ENCODE data around the gene GAK. TPM values are rescaled to one million over a fixed set of nuclear protein-coding genes. Genes with fewer than 3 reads are reported as not detected.

GAK gene
- total RNA-seq, 1 donor: 44.0 TPM

DNA sequence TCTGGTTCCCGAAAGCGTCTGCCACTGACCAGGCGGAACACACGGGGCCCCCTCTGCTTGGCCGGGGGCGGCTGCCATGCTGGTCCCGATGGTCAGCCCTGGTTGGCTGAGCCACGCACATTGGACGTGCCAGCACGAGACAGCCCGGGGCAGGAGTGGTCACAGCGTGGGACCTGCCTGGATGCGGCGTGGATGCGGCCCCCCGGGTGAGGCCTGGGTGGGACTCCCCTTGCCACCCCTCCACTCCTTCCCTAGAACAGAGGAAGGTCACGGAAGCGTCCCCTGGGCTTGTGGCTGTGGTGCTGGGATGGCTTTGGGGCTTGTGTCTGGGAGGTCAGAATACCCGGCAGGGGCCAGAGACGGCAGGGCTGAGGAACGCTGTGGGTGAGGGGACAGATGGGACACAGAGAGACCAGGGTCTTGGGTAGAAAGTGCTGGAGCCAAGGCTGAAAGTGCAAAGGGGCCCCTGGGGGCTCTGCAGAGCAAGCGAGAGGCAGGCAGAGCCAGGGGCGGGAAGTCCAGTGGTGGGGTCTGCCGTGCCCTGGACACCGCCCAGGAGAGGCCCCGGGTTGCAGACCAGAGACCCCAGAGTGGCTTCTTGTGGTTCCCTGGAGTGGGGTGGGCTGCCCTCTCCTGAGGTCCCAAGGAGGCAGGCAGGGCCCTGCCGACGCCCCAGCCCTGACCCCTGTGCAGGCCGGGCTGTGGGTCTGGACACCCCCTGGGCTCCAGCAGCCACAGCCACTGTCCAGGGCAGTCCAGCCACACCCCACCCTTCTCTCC is 97.6 kb downstream of the GAK start:
- TF ChIP-seq, protein P1, sequence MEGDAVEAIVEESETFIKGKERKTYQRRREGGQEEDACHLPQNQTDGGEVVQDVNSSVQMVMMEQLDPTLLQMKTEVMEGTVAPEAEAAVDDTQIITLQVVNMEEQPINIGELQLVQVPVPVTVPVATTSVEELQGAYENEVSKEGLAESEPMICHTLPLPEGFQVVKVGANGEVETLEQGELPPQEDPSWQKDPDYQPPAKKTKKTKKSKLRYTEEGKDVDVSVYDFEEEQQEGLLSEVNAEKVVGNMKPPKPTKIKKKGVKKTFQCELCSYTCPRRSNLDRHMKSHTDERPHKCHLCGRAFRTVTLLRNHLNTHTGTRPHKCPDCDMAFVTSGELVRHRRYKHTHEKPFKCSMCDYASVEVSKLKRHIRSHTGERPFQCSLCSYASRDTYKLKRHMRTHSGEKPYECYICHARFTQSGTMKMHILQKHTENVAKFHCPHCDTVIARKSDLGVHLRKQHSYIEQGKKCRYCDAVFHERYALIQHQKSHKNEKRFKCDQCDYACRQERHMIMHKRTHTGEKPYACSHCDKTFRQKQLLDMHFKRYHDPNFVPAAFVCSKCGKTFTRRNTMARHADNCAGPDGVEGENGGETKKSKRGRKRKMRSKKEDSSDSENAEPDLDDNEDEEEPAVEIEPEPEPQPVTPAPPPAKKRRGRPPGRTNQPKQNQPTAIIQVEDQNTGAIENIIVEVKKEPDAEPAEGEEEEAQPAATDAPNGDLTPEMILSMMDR (IDR thresholded peaks at IDR 0.05; ENCODE audit: insufficient read depth, low read depth, low read length): no peak
- no peak overlapping the region for H3K4me3 ChIP-seq (ENCODE audit: low read depth, low read length)
- no peak for DNase-seq (ENCODE audit: low read depth)

DNA sequence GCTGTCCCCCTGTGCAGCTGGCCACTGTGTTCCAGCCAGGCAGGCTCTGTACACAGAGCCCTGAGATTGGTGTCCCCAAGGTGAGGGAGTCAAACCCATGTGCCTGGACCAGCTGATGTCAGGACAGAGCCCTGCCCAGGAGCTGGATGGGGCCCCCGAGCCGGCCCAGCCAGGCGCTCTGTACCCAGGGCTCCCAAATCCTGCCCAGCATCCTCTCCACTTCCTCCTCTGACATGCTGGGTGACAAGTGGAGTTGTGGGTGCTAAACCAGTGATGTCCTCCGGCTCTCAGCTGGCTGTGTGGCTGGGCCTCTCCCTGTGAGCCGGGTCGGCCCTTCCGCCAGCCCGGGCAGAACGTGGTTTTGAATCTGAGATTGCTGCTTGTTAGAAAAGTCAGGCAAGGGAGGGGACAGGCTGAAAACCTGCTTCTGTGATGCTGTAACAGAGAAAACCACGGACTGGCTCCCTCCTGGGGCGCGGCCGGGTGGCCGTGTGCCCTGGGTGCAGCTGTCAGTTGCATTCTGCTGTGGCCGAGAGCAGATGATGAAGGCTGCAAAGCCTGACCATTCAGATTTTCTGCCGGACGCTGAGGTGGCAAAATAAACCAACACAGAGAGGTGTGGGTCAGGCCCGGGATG is 98.3 kb downstream of the GAK start:
- TF ChIP-seq, protein P1 (IDR thresholded peaks at IDR 0.05; ENCODE audit: insufficient read depth, low read depth, low read length): no peak
- DNase-seq (ENCODE audit: low read depth): no peak
- H3K4me3 ChIP-seq (ENCODE audit: low read depth, low read length): no peak overlapping the region

DNA sequence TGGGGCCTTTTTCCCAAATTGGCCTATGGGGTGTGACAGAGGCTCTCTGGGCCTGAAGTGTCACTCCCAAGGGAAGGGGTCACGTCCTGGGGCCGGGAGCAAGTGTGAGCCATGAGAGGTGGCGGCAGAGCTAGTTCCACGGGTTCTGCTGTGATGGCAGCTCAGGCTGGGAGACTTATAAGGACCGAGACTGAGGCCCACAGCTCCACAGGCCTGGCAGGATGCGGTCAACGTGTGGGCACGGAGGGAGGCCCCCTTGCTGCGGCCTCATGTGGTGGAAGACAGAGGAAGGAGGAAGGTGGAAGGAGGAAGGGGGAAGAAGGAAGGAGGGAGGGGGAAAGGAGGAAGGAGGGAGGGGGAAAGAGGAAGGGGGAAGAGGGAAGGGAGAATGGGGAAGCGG is 99.0 kb downstream of the GAK start:
- H3K4me3 ChIP-seq (ENCODE audit: low read depth, low read length): no peak overlapping the region
- no peak for DNase-seq (ENCODE audit: low read depth)
- TF ChIP-seq, protein P1 (IDR thresholded peaks at IDR 0.05; ENCODE audit: insufficient read depth, low read depth, low read length): no peak

DNA sequence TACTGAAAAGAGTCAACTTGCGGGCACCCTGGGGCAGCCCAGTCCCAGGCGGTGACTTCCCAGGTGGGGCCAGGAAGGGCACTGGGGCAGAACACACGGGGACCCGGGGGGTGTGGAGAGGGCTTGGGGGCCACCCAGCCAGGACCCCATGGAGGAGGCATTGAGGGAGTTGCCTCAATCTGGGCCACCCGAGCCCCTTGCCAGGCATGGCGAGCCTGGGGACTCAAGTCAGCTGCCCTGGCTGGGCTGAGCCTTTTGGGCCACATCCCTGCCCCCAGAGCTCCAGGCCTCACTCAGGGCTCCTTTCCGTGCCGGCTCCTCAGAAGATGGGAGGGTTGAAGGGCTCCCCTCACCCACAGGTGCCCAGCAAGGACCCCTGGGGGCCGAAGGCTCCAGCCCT is 99.6 kb downstream of the GAK start:
- H3K4me3 ChIP-seq (ENCODE audit: low read depth, low read length): no peak overlapping the region
- TF ChIP-seq, protein P1 (IDR thresholded peaks at IDR 0.05; ENCODE audit: insufficient read depth, low read depth, low read length): no peak
- DNase-seq (ENCODE audit: low read depth): no peak

DNA sequence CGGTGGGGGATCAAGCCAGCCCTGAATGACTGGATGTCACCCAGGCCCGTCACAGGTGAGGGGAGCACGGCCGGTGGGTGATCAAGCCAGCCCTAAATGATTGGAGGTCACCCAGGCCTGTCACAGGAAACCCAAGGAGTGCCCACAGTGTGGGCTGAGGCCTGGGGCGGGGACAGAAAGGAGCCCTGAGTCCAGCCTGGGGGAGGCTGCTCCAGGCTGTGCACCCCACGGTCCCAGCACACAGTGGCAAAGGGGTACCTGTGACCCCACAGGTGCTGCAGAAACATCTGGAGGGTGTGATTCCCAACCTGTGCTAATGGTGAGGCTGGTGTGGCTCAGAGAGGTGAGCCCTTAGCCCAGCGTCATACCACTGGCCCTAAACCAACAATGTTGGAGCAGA is 100.0 kb downstream of the GAK start:
- no peak overlapping the region for H3K4me3 ChIP-seq (ENCODE audit: low read depth, low read length)
- TF ChIP-seq, protein P1 (IDR thresholded peaks at IDR 0.05; ENCODE audit: insufficient read depth, low read depth, low read length): no peak
- DNase-seq (ENCODE audit: low read depth): no peak

DNA sequence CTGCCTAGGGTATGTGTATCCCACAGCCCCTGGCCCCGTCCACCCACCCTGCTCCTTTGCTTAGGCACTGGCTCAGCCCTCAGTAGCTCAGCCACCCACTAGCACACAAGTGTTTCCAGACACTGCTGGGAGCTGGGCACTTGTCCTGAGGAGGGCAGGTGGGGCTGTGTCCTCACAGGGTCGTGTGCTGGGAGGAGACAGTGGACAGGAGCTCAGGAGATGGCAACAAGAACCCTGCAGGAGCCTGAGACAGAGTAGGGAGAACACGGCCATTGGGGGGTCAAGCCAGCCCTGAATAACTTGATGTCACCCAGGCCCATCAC is 100.7 kb downstream of the GAK start:
- no peak overlapping the region for H3K4me3 ChIP-seq (ENCODE audit: low read depth, low read length)
- TF ChIP-seq, protein P1 (IDR thresholded peaks at IDR 0.05; ENCODE audit: insufficient read depth, low read depth, low read length): no peak
- no peak for DNase-seq (ENCODE audit: low read depth)

All from fibroblast of villous mesenchyme (primary cell).